WI38 (cell line): ENCODE measurements around the gene ASXL2.

ENCODE experiments used
- H3K4me3 ChIP-seq: 2 replicates; pipeline ENCODE4 v1.5.1; 2011; ENCODE audit warnings: low read depth, mild to moderate bottlenecking, control low read depth, low read length
- TF ChIP-seq, protein P1 (sequence below): IDR thresholded peaks from 2 replicates; pipeline ENCODE4 v1.5.1; 2012; ENCODE audit warnings: low read depth, mild to moderate bottlenecking, control low read depth, low read length

ASXL2 gene

DNA sequence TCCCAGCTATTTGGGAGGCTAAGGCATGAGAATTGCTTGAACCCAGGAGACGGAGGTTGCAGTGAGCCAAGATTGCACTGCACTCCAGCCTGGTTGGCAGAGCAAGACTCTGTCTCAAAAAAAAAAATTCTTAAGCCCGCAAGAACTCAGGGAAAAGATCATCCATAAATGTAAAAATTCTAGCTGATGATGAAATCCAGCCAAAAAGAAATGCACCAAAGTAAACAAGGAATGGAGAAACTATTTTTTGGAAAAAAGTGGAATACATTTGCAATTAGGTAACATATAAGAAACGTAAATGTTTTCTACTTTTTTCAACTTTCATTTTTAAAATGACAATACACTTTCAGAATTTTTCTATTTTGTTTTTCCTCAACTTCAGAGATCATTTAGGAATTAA lies 61.3 kb downstream of the ASXL2 start:
- TF ChIP-seq, protein P1, sequence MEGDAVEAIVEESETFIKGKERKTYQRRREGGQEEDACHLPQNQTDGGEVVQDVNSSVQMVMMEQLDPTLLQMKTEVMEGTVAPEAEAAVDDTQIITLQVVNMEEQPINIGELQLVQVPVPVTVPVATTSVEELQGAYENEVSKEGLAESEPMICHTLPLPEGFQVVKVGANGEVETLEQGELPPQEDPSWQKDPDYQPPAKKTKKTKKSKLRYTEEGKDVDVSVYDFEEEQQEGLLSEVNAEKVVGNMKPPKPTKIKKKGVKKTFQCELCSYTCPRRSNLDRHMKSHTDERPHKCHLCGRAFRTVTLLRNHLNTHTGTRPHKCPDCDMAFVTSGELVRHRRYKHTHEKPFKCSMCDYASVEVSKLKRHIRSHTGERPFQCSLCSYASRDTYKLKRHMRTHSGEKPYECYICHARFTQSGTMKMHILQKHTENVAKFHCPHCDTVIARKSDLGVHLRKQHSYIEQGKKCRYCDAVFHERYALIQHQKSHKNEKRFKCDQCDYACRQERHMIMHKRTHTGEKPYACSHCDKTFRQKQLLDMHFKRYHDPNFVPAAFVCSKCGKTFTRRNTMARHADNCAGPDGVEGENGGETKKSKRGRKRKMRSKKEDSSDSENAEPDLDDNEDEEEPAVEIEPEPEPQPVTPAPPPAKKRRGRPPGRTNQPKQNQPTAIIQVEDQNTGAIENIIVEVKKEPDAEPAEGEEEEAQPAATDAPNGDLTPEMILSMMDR = no peak
- no peak overlapping the region for H3K4me3 ChIP-seq

DNA sequence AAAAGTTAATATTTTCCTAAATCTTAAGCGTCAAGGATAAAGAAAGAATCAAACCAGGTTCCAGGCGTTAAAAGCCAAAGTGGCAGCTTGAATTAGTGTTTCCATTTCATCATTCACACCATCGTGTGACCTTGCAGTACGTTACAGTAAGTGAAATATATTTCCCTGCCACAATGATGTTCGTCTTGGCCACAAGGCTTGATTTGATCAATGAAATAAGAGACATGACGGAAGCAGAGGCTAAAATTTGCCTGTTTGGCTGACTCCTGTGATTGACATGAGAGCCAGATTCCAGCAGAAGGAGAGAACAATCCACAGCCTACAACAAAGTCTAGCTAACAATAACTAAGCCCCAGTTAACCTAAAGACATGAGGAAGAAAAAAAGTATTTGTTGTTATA lies 62.0 kb downstream of the ASXL2 start:
- TF ChIP-seq, protein P1 = no peak
- H3K4me3 ChIP-seq = no peak overlapping the region

DNA sequence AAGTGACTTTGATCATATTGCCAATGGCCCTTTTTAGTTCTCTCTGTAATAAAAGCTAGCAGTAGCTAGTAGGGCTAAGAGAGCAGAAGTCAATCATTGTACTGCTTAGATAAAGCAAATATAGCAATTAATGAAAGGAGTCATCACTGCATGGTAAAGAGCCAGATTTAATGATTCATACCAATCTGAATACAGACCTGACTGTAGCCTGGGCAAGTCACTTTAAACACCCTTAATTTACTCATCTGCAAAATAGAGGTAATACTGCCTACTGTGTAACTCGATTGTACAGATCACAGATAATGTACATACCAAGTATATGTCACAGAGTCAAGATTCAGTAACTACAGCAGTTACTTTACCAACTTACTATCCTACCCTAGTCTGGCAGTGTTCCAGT lies 63.6 kb downstream of the ASXL2 start:
- H3K4me3 ChIP-seq = no peak overlapping the region
- TF ChIP-seq, protein P1 = no peak

DNA sequence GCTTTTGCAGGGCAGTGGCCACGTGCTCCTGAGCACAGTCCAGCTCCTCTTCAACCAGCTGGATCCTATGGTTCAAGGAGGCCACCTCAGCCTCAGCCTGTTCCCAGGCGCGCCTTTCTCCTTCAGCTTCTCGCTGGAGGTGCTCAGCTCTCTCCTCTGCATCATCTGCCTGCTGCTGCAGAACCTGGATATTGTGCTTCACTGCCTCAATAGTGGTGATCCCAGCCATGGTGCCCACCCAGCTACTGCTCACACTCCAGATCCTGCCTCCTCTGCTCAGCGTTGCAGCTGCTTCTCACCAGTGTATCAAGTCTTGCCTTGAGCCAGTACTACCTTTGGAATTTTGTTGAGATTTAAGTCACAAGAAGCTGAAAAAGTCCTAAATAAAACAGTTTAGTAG lies 67.9 kb downstream of the ASXL2 start:
- H3K4me3 ChIP-seq = no peak overlapping the region
- TF ChIP-seq, protein P1 = no peak

DNA sequence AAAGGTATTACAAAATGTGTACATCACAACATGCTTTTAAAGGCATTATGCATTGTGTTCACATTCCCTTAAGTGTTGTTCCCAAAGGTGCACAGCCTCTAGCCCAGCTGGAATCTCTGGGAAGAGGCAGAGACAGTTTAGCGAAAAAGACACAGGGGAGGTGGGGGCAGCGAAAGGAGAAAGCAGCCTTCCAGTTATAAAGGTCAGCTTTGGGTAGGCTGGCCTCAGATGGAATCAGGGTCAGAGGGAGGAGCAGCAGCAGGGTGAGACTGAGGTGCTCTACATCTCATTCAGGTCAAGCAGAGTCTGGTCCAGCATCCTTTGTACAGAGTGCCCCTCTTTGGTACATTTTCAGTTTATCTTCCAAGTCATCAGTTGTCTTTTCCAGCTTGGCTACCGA lies 68.6 kb downstream of the ASXL2 start:
- TF ChIP-seq, protein P1 = no peak
- H3K4me3 ChIP-seq = no peak overlapping the region

DNA sequence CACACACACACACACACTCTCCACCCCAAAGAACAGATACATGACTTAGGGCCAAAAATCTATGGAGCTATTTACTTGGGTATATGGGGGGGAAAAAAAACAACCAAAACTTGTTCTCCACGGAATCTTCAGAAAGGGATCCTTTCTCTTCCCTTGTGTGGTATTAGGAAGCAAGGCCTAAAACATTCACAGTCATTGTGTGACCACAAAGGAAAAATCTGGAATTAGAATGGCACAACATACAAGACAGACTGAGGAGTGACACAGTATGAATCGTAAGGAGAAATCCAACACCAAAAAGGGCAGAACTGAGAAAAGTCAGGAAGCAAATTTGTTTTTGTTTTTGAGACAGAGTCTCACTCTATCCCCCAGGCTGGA lies 70.3 kb downstream of the ASXL2 start:
- H3K4me3 ChIP-seq = no peak overlapping the region
- TF ChIP-seq, protein P1 = no peak

DNA sequence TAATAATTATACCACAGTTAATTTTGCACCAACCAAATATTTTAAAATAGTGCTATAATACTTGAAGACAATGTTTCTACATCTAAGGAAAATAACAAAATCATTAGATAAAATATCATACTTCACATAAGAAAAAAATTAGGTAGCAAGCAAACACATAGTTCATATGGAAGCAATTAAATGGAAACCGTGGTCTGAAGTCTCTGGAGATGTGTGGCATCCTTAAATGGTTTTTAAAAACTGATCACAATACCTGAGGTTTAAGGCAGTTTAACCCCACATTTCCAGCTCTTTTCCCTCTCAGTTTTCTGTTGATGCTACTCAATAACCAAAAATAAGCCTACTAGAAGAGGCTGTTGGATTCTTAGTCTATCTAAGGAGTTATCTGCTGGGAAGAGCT lies 71.3 kb downstream of the ASXL2 start:
- H3K4me3 ChIP-seq = no peak overlapping the region
- TF ChIP-seq, protein P1 = no peak

DNA sequence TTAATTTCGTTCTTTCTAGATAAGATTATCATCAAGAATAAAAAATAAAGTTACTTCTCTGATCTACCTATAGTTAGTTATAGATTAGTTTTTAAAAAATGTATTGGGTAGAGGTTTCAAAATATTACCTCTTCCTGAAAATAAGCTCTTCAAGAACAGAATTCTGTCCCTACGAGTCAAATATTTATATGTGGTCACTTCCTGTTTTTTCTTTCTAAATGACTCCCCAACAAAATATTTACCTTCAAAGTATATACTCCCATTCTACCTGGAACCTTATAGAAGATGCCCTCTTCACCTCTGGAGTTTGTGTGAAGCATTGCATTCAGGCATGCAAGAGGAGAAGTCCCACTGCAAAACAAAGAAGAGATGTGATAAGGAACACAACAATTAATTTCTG lies 72.3 kb downstream of the ASXL2 start:
- TF ChIP-seq, protein P1 = no peak
- no peak overlapping the region for H3K4me3 ChIP-seq
